Cardiac muscle cell (in vitro differentiated cells and primary cell): ENCODE data around the gene TTYH2. TPM values are rescaled to one million over a fixed set of nuclear protein-coding genes. Genes with fewer than 3 reads are reported as not detected.

Experiments used
- DNase-seq, 2 donors: peaks; one replicate each; pipeline versions ENCODE4 v3.0.0 to v3.0.0-alpha.2; 2010 to 2017; ENCODE audit warnings: low read depth in 1 of 2, low spot score in 1 of 2
- H3K27ac ChIP-seq: fragments of 200-600 bp; sonication (generic); 2 replicates; pipeline ENCODE4 v1.5.1; 2016
- H3K27me3 ChIP-seq: fragments of 200-600 bp; sonication (generic); 2 replicates; pipeline ENCODE4 v1.6.0; 2016; ENCODE audit warnings: control low read depth
- H3K36me3 ChIP-seq: fragments of 200-600 bp; sonication (generic); 2 replicates; pipeline ENCODE4 v1.5.1; 2016; ENCODE audit warnings: control low read depth
- H3K4me1 ChIP-seq: fragments of 200-600 bp; sonication (generic); 2 replicates; pipeline ENCODE4 v1.8.1; 2017; ENCODE audit warnings: low read depth, mild to moderate bottlenecking, mixed run types
- H3K4me3 ChIP-seq: fragments of 200-600 bp; sonication (generic); 2 replicates; pipeline ENCODE4 v1.5.1; 2016; ENCODE audit warnings: mild to moderate bottlenecking
- H3K9me3 ChIP-seq: fragments of 200-600 bp; sonication (generic); 2 replicates; pipeline ENCODE4 v1.5.1; 2017; ENCODE audit warnings: low read depth, mild to moderate bottlenecking, control low read depth
- CTCF ChIP-seq: IDR thresholded peaks from 2 replicates; pipeline ENCODE4 v1.5.1; 2012; ENCODE audit warnings: low read depth, mild to moderate bottlenecking, low read length
- polyA plus RNA-seq: library from polyadenylated mRNA; unstranded; fragments of >200 nt; fragmentation: Nextera tagmentation; extraction: Ambion mirVana; gene quantifications from 2 replicates; pipeline ENCODE4 v1.2.1, GENCODE V29; 2016
- total RNA-seq: library from RNA; depleted of rRNA; stranded (reverse); fragments of >200 nt; gene quantifications from 2 replicates; pipeline ENCODE4 v1.2.3, GENCODE V29; 2016

TTYH2 gene
- total and polyA plus RNA-seq, 2 experiments from 2014 or later, result 7.8 to 7.9 TPM

GRCh38 chr17:74235040-74235581, 21.7 kb downstream of the TTYH2 start:
- H3K36me3 ChIP-seq, result no peaks in the 10 kb centered on the region
- no peaks in the 10 kb centered on the region for H3K9me3 ChIP-seq
- no peak for DNase-seq
- H3K27ac ChIP-seq, result no peak overlapping the region
- H3K4me1 ChIP-seq, result peaks cover 14% of the 10 kb centered on the region
- H3K27me3 ChIP-seq, result no peaks in the 10 kb centered on the region
- TF ChIP-seq CTCF, result no peak
- H3K4me3 ChIP-seq, result no peak overlapping the region

GRCh38 chr17:74235911-74236371, 22.6 kb downstream of the TTYH2 start:
- no peak for DNase-seq
- TF ChIP-seq CTCF, result no peak
- H3K36me3 ChIP-seq, result no peaks in the 10 kb centered on the region
- H3K27me3 ChIP-seq, result no peaks in the 10 kb centered on the region
- H3K4me3 ChIP-seq, result no peak overlapping the region
- no peak overlapping the region for H3K27ac ChIP-seq
- peaks cover 14% of the 10 kb centered on the region for H3K4me1 ChIP-seq
- no peaks in the 10 kb centered on the region for H3K9me3 ChIP-seq

- no peak for TF ChIP-seq CTCF
- Histone ChIP-seq H3K27me3 (no peaks in the 10 kb centered on the region), H3K27ac (no peak overlapping the region), H3K4me1 (peaks cover 14% of the 10 kb centered on the region), H3K9me3 (no peaks in the 10 kb centered on the region), H3K4me3 (no peak overlapping the region), H3K36me3 (no peaks in the 10 kb centered on the region)
- DNase-seq, result no peak
These were observed 23.9 kb downstream of the TTYH2 start for GRCh38 chr17:74237321-74237720.

- Histone ChIP-seq H3K4me3 (no peak overlapping the region), H3K27ac (no peak overlapping the region), H3K27me3 (no peaks in the 10 kb centered on the region), H3K4me1 (peaks cover 14% of the 10 kb centered on the region), H3K9me3 (no peaks in the 10 kb centered on the region), H3K36me3 (no peaks in the 10 kb centered on the region)
- TF ChIP-seq CTCF, result no peak
- DNase-seq, result peak in 1 of 2 donors; percentile 86
These were observed 25.8 kb downstream of the TTYH2 start for GRCh38 chr17:74239172-74239571.

- H3K36me3 ChIP-seq, result no peaks in the 10 kb centered on the region
- H3K4me1 ChIP-seq, result peaks cover 9% of the 10 kb centered on the region
- no peak for TF ChIP-seq CTCF
- H3K27me3 ChIP-seq, result no peaks in the 10 kb centered on the region
- peak in 1 of 2 donors; percentile 95 for DNase-seq
- H3K4me3 ChIP-seq, result no peak overlapping the region
- no peaks in the 10 kb centered on the region for H3K9me3 ChIP-seq
- no peak overlapping the region for H3K27ac ChIP-seq
These were observed 27.3 kb downstream of the TTYH2 start for GRCh38 chr17:74240618-74241205.
